ENCODE results near the gene SECTM1.

Gene SECTM1

GRCh38 chr17:82346342-82347300 is 13.1 kb upstream of the SECTM1 start:
- no peak for DNase-seq

DNA sequence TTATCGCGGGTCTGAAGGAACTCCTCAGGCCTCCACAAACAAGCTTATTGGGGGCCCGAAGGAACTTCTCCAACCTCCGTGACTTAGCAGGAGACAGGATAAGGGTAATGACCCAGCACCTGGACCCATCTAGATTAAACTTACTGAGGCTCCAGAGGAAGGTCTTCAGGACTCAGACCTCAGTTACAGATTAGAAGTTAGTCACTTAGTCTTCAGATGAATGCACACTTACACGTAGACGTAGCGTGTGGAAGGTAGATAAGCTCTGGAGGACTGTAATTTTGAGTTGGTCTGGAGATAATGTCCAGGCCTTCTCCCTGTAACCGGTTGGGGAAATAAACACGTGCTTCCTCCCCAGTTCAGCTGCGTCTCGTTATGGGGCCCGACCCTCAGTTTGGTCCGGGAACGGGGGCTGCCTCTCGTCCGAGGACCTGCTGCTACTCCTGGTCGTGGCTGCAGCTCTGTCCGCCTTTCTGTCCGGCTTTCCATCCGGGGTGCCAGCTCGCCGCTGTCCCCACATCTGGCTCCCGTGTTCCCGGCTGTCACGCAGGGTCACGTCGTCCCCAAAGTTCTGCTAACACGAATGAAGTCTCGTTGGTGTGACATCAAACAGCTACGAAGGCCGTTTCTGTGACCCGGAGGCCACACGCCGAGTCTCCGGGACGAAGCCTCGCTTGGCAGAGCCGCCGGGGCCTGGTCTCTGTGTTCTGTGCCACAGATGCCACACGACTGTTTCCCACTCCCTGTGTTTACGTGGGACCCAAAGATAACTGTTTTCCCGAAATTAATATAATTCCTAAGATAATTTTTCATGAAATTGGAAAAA is 11.8 kb upstream of the SECTM1 start:
- no peak for DNase-seq

- no peak for DNase-seq
These were observed 10.8 kb upstream of the SECTM1 start for GRCh38 chr17:82344175-82344907.

DNA sequence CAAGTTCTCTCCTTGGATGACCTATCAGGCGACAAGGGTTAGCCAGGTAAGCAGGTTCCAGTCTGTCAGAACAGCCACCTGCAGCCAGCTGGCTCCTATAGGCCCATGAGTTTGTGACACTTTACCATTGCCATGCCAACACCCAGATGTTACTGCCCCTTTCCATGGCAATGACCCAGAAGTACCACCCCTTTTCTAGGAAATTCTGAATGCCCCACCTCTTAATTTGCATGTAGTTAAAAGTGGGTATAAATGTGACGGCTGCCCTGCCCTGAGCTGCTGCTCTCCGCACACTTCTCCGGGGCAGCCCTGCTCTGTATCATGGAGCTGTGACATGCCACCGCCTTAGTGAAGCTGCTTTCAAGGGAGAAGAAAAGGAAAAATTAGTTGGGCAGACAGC is 10.0 kb upstream of the SECTM1 start:
- DNase-seq, result no peak

DNA sequence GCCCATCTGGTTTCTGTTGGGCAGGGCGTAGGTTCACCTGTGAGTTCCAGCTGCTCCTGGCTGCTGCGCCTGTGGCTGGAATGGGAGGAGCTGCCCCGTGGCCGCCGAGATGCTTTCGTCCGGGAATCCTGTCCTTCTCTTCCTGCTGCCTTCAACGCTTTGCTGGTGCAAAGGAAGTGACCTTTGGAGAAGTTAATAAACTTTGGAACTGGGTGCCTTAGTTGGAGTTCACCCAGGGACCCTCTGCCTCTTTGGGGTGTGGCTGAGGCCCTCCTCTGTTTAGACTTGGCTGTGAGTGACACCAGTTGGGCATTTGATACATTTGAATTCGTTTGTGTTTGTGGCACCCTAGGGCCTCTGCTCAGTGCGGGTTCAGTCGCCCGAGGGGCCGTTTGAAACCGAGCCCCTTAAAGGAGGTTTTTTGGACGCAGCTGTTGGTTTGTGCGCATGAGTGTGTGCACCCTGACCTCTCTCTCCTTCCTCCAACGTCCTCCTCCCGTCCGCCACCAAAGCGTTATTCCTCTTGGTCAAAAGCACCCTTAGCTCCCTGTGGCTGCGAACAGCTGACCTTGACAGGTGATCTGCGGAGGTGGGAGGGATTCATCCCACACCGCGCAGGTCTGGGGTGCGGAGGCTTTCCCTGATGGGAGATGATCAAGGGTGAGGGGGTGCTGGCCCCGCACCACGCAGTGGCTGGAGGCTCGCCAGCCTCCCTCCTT is 9.0 kb upstream of the SECTM1 start:
- DNase-seq, result no peak

DNA sequence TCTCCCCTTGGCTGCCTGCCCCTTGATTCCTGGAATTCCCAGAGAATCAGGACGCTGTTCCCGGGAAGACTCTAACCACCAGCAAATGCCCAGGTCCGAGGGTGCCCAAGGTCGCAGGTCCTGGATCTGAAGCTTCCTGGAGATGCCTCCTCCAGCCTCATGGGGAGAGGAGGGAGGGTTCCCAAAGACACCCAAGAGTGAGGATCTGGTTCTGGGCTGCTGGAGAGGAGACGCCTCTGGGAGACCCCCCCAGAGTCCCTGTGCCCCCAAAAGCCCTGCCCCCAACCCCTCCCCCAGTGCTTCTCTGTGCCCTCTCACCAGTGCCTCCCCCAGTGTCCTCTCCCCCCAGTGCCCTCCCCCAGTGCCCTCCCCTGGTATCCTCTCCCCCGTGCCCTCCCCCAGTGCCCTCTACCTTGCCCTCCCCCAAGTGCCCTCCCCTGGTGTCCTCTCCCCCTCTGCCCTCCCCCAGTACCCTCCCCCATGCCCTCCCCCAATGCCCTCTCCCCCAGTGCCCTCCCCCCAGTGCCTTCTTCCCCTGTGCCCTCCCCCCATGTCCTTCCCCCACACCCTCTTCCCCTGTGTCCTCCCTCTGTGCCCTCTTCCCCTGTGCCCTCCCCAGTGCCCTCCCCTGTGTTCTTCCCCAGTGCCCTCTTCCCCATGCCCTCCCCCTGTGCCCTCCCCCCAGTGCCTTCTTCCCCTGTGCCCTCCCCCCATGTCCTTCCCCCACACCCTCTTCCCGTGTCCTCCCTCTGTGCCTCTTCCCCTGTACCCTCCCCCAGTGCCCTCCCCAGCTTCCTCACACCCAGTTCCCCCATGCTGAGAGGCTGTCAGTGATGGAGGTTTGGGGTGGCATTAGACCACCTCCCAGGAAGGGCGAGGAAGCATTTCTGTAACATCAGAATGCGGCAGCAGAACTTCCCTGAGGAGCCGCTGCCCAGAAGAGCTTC is 6.3 kb upstream of the SECTM1 start:
- DNase-seq, result no peak

DNA sequence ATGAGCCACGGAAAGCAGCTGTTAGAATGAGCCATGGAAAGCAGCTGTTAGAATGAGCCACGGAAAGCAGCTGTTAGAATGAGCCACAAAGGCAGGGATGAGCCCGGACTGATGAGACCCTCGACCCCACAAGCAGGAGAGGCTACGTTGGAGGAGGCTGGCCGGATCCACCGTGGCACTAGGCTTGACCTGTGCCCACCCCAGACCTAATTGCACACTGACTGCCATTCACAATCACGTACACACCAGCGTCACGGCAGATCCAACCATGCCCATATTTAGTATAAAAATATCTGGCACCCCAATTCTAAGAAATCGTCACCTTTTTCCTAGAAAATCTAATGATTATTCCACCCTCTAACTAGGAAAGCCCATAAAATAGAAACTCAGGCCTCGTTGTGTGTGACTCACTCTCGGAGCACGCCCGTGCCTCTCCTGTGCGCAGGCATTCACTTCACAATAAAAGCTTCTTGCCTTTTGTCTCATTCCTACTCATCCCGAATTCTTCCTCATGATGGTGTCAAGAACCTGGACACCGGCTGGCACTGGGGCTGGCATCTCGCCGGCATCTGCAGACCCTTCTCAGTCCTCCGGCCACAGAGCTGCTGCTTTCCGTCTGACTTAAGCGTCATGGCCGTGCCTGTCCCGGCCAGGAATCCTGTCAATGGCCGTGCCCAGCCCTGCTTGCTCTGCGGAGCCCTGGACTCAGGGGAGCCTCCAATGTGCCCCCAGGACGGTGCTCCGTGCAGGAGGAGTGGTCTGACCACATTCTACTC is 5.5 kb upstream of the SECTM1 start:
- DNase-seq, result no peak

- no peak for DNase-seq
These were observed 1.2 kb upstream of the SECTM1 start for GRCh38 chr17:82334622-82335394.

DNA sequence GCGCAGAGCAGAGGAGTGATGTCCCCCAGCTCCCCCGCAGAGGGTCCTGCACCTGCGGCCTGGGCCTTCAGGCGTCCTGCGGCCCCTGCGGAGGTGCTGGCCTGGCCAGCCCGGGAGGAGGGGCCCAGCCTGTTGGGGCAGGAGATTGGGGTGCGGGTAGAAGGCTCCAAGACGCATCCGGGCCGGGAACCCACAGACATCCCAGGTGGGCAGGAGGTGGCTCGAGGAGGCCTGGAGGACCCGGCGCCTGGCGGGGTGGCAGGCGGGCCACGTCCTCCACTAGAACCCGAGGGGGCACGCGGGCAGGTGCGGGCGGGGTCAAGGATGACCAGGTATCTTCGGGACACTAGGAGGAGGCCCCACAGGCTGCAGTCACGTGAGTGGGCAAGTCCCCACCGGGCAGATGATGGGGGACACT is 647 bp upstream of the SECTM1 start:
- DNase-seq, result no peak

GRCh38 chr17:82332669-82333278 is 792 bp downstream of the SECTM1 start:
- DNase-seq, result no peak

- DNase-seq, result no peak
These were observed 2.1 kb downstream of the SECTM1 start for GRCh38 chr17:82331345-82331939.

DNA sequence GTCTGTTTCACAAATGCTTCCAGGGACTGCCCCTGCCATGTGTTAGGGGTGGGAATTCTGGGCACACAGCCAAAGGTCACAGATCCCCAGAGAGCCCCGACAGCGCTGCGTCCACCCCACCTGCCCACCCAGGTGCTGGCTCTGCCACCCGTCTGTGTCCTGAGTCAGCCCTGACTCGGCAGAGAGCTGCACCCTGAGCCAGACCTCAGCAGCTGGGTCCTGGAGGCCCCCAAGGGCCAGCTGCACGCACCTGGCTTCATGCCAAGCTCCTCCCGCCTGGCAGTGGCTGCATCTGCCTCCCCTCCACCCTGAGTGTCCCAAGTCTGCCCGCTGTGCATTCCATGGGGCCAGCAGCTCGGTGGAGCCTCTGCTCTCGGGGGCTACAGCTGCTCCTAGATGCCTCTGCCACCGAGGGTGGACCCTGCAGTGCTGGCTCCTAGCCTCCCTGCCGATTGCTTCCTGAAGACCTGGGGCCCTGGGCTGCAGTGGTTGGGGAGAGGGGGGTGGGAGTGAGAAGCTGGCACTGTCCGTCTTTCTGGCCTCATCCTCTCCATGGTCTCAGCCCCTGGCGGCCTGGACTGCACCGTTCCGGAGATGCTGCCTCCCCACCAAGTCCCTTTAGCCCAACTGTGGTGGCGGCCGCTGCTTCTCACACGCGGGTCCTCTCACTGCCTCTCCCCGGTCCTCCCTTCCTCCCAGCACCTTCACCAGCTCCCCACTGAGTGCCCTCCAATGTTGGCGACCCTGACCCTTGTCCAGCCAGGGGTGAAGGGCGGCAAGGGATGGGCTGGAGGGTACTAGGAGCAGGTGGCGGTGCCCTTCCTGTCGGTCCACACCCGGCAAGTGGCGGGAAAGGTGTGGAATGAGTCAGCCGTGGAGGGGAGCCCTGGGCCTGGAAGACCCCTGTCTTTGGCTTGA is 3.0 kb downstream of the SECTM1 start:
- no peak for DNase-seq

GRCh38 chr17:82329683-82330321 is 3.8 kb downstream of the SECTM1 start:
- DNase-seq, result no peak

GRCh38 chr17:82328994-82329507 is 4.5 kb downstream of the SECTM1 start:
- DNase-seq, result no peak

- DNase-seq, result no peak
These were observed 5.2 kb downstream of the SECTM1 start for GRCh38 chr17:82328141-82328993.

DNA sequence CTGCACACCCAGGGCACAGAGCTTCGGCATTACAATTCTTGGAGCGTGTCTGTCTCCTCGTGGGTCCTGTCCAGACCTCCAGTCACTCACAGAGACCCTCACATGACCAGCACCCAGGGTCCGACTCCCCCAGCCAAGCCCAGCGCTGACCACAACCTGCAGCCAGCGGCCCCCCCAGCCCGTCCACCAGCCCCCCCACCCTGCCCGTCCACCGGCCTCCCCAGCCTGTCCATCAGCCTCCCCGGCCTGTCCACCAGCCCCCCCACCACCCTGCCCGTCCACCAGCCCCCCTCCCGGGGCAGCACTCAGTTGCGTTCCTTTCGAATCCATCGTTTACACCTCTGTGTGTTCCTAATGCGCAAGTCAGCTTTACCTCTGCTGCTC is 5.8 kb downstream of the SECTM1 start:
- no peak for DNase-seq

Measured in activated CD4-positive, alpha-beta T cell treated with anti-CD3 and anti-CD28 coated beads, Interleukin-2, amount 50 U/mL, for 48 hours (primary cell).